Measurements from ENCODE around the gene NIM1K.

NIM1K gene

GRCh38 chr5:43230707-43231106 lies 38.7 kb downstream of the NIM1K start:
- Histone ChIP-seq H3K36me3 (ENCODE audit: control insufficient read depth, insufficient read depth, low read length) (no peaks in the 10 kb centered on the region), H3K4me3 (ENCODE audit: low read depth, low read length) (no peak overlapping the region), H3K27ac (no peak overlapping the region), H3K4me2 (ENCODE audit: low read length) (no peak overlapping the region), H3K27me3 (ENCODE audit: control insufficient read depth, insufficient read depth, low read length) (no peaks in the 10 kb centered on the region), H3K79me2 (no peaks in the 10 kb centered on the region), H3K9me3 (ENCODE audit: control insufficient read depth, low read length) (no peaks in the 10 kb centered on the region), H3K4me1 (no peaks in the 10 kb centered on the region), H3K9ac (no peak overlapping the region), H2AFZ (no peak overlapping the region)
- TF ChIP-seq CTCF (IDR thresholded peaks at IDR 0.05) = no peak

- H3K4me3 ChIP-seq (ENCODE audit: low read depth, low read length) = no peak overlapping the region
- H3K4me2 ChIP-seq (ENCODE audit: low read length) = no peak overlapping the region
- no peak overlapping the region for H3K27ac ChIP-seq
- TF ChIP-seq CTCF (IDR thresholded peaks at IDR 0.05) = no peak
- H3K9me3 ChIP-seq (ENCODE audit: control insufficient read depth, low read length) = no peaks in the 10 kb centered on the region
- H3K79me2 ChIP-seq = no peaks in the 10 kb centered on the region
- H3K4me1 ChIP-seq = no peaks in the 10 kb centered on the region
- H2AFZ ChIP-seq = no peak overlapping the region
- H3K27me3 ChIP-seq (ENCODE audit: control insufficient read depth, insufficient read depth, low read length) = no peaks in the 10 kb centered on the region
- no peak overlapping the region for H3K9ac ChIP-seq
- no peaks in the 10 kb centered on the region for H3K36me3 ChIP-seq (ENCODE audit: control insufficient read depth, insufficient read depth, low read length)
Measured at GRCh38 chr5:43231977-43232376, 40.0 kb downstream of the NIM1K start.

- no peak overlapping the region for H3K4me3 ChIP-seq (ENCODE audit: low read depth, low read length)
- no peaks in the 10 kb centered on the region for H3K4me1 ChIP-seq
- H2AFZ ChIP-seq = no peak overlapping the region
- no peak overlapping the region for H3K9ac ChIP-seq
- H3K27me3 ChIP-seq (ENCODE audit: control insufficient read depth, insufficient read depth, low read length) = no peaks in the 10 kb centered on the region
- no peak overlapping the region for H3K27ac ChIP-seq
- H3K4me2 ChIP-seq (ENCODE audit: low read length) = no peak overlapping the region
- no peaks in the 10 kb centered on the region for H3K36me3 ChIP-seq (ENCODE audit: control insufficient read depth, insufficient read depth, low read length)
- H3K79me2 ChIP-seq = no peaks in the 10 kb centered on the region
- no peak for TF ChIP-seq CTCF (IDR thresholded peaks at IDR 0.05)
- no peaks in the 10 kb centered on the region for H3K9me3 ChIP-seq (ENCODE audit: control insufficient read depth, low read length)
Measured at GRCh38 chr5:43232943-43233833, 41.2 kb downstream of the NIM1K start.

GRCh38 chr5:43233946-43234345 lies 41.9 kb downstream of the NIM1K start:
- H2AFZ ChIP-seq = no peak overlapping the region
- no peaks in the 10 kb centered on the region for H3K27me3 ChIP-seq (ENCODE audit: control insufficient read depth, insufficient read depth, low read length)
- no peak overlapping the region for H3K4me2 ChIP-seq (ENCODE audit: low read length)
- no peaks in the 10 kb centered on the region for H3K36me3 ChIP-seq (ENCODE audit: control insufficient read depth, insufficient read depth, low read length)
- no peak overlapping the region for H3K9ac ChIP-seq
- no peak for TF ChIP-seq CTCF (IDR thresholded peaks at IDR 0.05)
- no peaks in the 10 kb centered on the region for H3K9me3 ChIP-seq (ENCODE audit: control insufficient read depth, low read length)
- H3K27ac ChIP-seq = no peak overlapping the region
- H3K4me3 ChIP-seq (ENCODE audit: low read depth, low read length) = no peak overlapping the region
- H3K4me1 ChIP-seq = no peaks in the 10 kb centered on the region
- no peaks in the 10 kb centered on the region for H3K79me2 ChIP-seq
